Left colon (tissue), 2 donors: ENCODE data around the gene DAGLA. TPM values are rescaled to one million over a fixed set of nuclear protein-coding genes. Genes with fewer than 3 reads are reported as not detected.

Experiments
- ATAC-seq: fragments of 200-7000 bp; cut with Tn5 transposase; one replicate; pipeline ENCODE4 v1.9.1; 2020; ENCODE audit warnings: mild to moderate bottlenecking, moderate library complexity
- DNase-seq, 2 donors: peaks; one replicate each; pipeline ENCODE4 v3.0.0-alpha.2; 2020
- intact Hi-C, 2 donors: fragments of 100-400 bp; cut with DNase I in 1 of 2; cut with micrococcal nuclease in 1 of 2; formaldehyde crosslinking; loops; one replicate each; pipeline versions ENCODE4 v1.11.2 to v1.14.0; 2022; cut with DNase I, micrococcal nuclease
- total RNA-seq, 2 donors: library from RNA; stranded (reverse); fragmentation: NEBNext Ultra II Directional; extraction: Animal tissue kit (Norgen Biotek cat#: 25700); gene quantifications; one replicate each; pipeline ENCODE4 v1.2.1, GENCODE V29; 2021
- donor health status: DM: no; HTN: no; CAD: no.
- donor health status: DM: yes; HTN: yes; CAD: no.

Gene DAGLA
- total RNA-seq, 2 donors from 2014 or later: 10.7 to 12.2 TPM

DNA sequence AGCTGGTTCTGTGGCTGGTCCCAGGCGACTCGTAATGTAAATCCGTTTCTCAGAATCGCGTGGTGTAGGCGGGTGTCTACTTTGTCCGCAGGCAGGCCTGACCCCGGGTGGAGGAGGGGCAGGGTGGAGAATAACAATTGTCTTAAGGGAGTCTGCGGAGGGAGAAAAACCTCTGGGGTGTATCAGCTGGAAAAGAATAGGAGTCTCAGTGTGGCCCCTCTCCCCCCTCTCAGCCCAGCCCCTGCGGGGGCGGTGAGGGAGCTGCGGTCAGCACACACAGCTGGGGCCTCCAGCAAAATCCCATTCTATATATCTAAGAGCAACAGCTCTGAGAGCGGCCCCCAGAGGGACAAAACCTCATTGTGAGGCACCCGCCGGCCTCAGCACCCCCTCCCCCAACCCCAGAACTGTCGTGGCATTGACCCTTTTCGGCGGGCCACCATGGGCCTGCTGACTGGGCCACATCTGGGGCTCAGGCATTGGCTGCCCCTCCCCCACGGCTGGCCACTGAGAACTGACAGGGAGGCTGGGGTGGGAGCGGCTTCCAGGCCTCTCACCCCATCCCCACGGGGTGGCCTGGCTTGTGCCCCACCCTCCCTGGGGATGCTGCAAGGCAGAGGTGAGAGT lies 69.5 kb downstream of the DAGLA start:
- intact Hi-C loops: no loop called here
- DNase-seq: no peak

GRCh38 chr11:61750631-61751273 lies 70.6 kb downstream of the DAGLA start:
- ATAC-seq (no peak), DNase-seq (no peak)
- intact Hi-C loops: no loop called here

More for the DNA sequence above, 69.5 kb downstream of the DAGLA start:
- ATAC-seq: no peak

GRCh38 chr11:61751384-61751783 lies 71.2 kb downstream of the DAGLA start:
- intact Hi-C loops: no loop called here
- no peak for ATAC-seq
- no peak for DNase-seq

DNA sequence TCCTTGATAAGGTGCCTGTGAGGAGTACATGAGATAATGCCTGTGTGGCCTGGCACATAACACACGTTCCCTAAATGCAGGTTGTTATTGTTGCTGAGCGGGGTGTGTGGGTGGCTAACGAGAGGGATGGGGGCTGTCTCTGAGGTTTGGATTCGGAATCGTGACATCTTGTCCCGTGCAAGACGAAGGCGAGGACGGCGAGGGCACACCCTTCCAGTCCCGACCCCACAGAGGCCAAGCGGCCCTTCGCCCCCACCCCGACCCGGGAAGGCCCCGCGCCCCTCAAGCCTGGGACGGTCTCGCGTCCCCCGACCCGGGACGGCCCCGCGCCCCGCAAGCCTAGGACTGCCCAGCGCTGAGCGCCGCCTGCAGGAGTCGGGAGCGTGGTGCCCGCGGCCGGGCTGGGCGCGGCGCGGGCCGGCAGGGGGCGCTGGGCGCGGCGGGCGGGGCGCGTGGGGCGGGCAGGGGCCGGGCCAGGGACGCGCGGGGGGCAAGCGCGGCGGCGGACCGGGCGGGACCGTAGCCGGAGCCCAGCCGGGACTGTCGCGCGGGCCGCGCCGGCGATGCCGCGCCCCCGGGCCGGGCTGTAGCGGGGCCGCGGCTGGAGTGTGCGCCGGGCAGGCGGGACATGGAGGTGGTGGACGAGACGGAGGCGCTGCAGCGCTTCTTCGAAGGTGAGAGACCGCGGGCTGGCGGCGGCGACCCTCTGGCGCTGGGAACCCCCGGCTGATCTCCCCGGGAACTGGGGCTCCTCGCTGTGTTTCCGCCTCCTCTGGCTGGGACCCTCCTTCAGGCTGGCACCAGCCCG lies 72.1 kb downstream of the DAGLA start, which contains the start of gene MYRF:
TSS of gene MYRF (plus strand) at position 520 of the 808 bp plus-strand sequence. CDS start at position 629, 109 bp downstream.
- intact Hi-C loops: no loop called here
- ATAC-seq: peak; percentile 48

GRCh38 chr11:61752925-61753521 lies 72.8 kb downstream of the DAGLA start:
- DNase-seq: no peak
- ATAC-seq: no peak
- intact Hi-C loops: no loop called here

More for the DNA sequence above, 72.1 kb downstream of the DAGLA start, which contains the start of gene MYRF:
- DNase-seq: peak in 1 of 2 donors; percentile 67

DNA sequence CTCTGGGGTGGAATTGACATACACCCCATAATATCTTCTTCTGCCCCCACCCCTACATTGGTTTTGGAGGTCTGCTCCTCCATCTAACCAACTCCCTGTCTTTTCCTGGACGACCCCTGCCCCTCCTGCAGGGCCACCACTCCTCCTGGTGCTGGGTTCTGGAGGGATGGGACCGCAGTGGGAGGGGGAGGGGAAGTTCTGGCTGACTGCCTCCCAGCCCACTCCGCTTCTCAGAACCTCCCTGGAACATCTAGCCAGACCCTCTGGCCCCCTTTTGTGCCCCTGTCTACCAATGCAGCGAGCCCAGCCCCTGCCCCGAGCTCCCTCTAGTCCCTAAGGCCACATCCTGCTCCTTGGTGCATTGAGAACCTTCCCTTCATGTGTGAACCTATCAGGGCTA lies 73.5 kb downstream of the DAGLA start:
- DNase-seq: no peak
- ATAC-seq: no peak
- intact Hi-C loops: no loop called here

DNA sequence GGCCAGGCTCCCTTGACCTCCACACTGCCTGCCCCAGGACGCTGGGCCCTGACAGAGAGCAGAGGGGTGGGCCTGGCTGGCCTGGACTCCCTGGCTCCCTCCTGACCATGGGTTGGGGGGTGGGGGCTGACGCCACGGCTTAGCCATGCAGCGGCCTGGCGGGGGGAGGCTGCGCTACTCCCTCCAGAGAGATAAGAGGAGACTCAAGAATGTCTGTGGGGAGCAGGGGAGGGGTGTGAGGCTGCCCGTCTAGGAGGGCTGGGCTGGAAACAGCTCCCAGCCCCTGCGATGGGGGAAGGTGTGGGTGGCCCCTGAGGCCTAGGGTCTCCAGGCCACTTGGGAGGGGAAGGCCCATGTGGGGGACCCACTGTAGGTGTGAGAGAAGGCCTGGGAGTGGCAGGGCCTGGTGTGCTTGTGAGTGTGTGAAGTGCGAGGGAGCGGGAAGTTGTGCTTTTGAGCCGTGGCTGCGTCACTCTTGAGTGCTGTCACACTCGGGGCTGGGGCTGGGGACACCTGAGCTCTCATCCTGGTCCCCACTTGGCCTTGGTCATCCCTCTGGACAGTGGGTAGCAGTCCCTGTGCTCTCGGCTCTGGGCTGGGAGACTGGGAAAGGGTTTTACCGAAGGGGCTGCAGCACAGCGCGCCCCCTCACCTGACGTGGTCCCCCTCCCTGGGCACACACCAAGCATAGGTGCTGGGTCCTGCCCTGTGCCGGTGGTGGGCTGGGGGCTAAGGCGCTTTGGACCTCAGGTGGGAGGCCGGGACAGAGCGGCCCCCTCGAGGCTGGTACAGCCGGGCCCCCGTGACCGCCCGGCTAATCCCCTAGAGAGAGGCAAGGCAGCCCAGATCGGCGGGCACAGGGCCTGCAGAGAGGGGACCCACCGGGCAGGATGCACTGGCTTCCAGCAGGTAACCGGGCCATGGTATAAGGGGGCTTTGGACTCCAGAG lies 74.6 kb downstream of the DAGLA start:
- DNase-seq (no peak), ATAC-seq (no peak)
- intact Hi-C loops: no loop called here

DNA sequence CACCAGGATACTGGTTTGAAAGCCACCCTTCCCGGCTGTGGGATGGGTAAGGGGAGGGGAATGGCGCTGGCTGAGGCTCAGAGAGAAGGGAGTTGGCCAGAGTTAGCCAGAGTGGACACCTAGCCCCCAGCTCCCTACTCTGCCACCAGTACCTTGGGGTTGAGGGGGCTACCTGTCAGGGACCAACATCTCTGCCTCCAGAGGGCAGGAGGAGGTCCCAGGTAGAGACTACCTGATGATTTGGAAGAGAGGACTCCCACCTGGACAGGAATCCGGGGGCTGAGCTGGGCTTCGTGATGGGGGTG lies 75.9 kb downstream of the DAGLA start:
- intact Hi-C loops: no loop called here
- ATAC-seq: no peak
- DNase-seq: no peak

GRCh38 chr11:61756452-61757212 lies 76.4 kb downstream of the DAGLA start:
- intact Hi-C loops: no loop called here
- ATAC-seq: peak; percentile 85

DNA sequence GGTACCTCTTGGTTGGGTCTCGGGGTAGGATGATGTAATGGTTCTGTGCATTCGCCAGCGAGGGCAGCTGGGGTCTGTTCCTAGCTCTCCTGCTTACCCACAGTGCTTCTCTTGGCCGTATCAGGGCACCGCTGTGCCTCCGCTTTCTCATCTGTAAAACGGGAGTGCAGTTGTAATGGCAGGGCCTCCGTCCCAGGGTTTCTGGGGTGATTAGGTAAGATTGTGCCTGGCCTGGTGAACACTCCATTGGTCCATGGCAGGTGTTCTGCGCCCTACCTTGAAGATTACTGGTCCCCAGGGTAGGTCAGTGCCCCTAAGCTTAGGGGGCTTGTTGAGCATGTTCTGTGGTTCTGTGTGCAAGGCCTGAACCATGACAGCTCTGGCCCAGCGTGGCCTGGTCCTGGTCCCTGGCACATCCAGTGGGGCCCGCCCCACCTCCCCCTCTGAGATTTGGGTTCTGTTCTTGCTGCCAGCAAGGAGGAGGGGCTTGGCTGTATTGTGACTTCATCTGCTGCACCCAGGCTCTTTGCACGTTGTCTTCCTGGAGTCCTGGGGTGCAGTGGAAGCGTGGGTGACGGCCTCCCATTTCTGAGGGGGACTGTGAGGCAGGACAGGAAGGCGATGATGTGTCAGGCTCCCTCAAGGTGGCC lies 77.1 kb downstream of the DAGLA start:
- DNase-seq: no peak
- no peak for ATAC-seq

More at GRCh38 chr11:61756452-61757212, 76.4 kb downstream of the DAGLA start:
- peak; percentile 77 to 87 for DNase-seq

DNA sequence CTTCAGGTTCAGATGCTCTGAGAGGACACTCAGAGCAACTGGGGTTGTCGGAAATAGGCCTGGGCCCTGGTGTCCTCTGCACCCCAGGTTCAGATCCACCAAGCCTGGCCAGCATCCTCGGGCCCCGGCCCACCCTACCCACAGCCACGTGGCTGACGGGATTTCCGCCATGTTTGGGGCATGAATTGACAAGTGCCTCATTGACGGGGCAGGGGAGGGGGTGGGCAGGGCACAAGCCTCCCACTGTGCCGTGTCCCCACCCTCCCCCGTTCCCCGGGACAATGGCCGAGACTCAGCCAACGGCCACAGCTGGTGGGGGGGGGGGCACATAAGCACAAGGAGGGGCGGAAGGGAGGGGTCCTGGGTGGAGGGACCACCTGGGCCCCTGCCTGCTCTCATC lies 80.8 kb downstream of the DAGLA start:
- DNase-seq (no peak), ATAC-seq (no peak)
- intact Hi-C loops: no loop called here

More for the DNA sequence above, 77.1 kb downstream of the DAGLA start:
- intact Hi-C loops: no loop called here

DNA sequence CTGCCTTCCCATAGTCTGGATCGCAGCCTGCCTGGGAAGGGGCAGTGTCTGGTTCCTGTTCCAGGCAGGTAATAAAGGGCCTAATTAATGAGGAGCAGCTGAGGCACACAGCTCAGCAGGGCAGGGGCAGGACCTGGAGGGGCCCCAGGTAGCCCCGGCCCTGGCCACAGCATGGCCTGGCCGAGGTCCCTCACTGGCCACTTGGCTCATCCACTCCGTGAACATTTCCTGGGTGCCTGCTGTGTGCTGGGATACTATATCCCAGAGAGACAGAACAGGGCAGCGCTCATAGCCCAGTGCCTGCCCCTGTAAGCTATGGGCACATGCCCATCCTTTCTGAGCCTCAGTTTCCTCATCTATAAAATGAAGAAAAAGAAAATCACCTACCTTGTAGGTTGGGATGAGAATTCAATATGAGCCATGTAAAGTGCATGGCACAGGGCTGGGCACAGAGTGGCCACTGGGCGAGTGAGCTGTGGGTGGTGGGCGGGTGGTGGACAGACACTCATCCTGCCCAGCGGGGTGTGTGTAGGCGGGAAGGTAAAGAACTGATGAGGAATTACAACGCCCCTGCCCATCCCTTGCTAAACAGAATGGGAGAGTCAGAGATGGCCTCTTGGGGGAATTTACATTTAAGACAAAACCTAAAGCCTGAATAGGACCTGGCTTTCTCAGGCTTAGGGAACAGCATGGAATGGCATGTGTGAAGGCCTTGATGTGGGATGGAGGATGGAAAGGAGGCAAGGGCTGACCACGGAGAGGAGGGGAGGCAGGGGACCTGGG lies 81.4 kb downstream of the DAGLA start:
- ATAC-seq (no peak), DNase-seq (no peak)
- intact Hi-C loops: no loop called here

GRCh38 chr11:61762223-61762615 lies 82.0 kb downstream of the DAGLA start:
- DNase-seq (no peak), ATAC-seq (no peak)
- intact Hi-C loops: no loop called here

- ATAC-seq: no peak
- DNase-seq: no peak
- intact Hi-C loops: no loop called here
Measured at GRCh38 chr11:61762798-61763197, 82.6 kb downstream of the DAGLA start.

DNA sequence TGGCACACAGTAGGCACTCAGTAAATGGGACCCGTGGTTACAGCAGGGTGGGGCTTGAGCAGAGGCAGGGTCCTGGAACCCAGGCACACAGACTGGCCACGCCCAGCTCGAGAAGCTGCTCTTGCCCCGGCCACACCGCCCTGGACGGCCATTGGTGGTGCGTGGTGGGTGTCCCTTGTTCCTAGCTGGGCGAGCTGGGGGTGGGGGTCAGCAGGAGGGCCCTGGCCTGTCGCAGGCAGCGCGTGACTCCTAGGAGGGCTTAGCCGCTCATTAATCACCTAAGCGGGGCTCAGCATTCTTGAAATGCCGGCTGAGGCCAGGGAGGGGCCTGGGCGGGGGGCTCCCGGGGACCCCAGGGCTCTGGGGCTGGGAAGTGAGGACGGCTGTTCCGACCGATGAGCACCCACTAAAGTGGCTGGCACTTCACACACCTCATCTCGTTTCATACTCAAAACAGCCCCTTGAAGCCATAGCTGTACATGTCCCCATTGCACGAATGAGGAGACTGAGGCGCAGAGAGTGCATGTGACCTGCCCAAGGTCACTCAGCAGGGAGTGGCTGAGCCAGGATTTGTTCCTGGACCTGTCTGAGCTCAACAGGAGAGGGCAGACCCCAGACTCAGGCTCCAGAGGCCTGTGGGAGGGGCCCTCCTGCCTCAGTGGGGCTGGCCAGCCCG lies 83.9 kb downstream of the DAGLA start:
- intact Hi-C loops: no loop called here
- ATAC-seq (no peak), DNase-seq (no peak)

DNA sequence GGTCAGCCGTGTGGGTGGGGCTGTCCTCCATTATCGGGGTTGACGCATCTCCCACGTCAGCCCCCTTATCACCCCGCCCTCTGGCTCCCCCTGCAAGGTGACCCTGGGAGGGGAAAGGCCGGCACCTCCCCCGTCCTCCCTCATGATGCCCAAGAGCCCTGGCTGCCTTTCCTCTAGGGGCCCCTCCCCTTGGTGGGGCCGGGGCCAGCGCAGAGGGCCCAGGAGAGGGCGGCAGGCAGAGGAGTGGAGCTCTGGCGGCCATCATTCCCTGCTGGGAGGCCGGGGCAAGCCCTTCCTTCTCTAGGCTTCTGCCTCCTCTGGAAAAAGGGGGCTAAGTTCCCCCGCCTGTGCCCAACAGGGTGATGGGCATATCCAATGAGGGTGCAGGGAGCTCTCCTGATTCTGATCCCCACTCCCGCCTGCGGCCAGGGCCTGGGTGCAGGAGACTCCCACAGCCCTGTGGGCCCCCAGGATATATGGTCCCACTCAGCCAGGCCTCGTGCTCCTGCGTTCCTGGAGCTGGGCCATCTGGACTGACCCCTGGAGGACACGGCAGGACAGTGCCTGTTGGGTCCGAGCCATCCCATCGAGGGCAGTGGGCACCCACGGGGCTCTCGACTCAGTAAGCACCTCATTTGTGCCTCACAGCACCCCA lies 84.5 kb downstream of the DAGLA start:
- ATAC-seq (no peak), DNase-seq (no peak)
- intact Hi-C loops: no loop called here
